ENCODE results near the gene MUCL3.
A peak's percentile ranks its signal among the peaks of the same experiment; 100 is the strongest.
"Not testable (repeated sequence)": the region's sequence is repeated elsewhere in the genome, so short reads cannot be mapped to it uniquely, and the experiment has no call there.

Gene MUCL3

DNA sequence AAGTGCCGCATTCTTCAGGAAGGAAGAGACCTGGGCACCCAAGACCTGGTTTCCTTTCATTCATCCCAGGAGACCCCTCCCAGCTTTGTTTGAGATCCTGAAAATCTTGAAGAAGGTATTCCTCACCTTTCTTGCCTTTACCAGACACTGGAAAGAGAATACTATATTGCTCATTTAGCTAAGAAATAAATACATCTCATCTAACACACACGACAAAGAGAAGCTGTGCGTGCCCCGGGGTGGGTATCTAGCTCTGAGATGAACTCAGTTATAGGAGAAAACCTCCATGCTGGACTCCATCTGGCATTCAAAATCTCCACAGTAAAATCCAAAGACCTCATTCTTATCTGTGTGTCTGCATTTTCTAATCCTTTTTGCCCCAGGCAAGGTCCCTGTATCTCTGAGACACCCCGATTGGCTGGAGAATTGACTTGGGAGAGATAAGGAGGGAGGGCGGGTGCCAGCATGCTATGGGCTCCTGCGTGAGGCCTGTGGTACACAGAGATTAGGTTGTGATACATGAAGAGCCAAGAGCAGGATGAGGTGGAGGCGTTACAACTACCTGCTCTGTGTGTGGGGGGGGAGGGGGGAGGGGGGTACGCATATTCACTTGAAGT, 47.5 kb downstream of the MUCL3 start:
- no peak overlapping the region for H3K4me3 ChIP-seq (ENCODE audit: low read depth, low read length)
- no peaks in the 10 kb centered on the region for H3K9me3 ChIP-seq (ENCODE audit: control insufficient read depth, low read length)
- no peaks in the 10 kb centered on the region for H3K27me3 ChIP-seq (ENCODE audit: control insufficient read depth, insufficient read depth, low read length)
- TF ChIP-seq CTCF (IDR thresholded peaks at IDR 0.05), result no peak
- H3K79me2 ChIP-seq, result no peaks in the 10 kb centered on the region
- no peaks in the 10 kb centered on the region for H3K36me3 ChIP-seq (ENCODE audit: control insufficient read depth, insufficient read depth, low read length)
- no peak overlapping the region for H3K4me2 ChIP-seq (ENCODE audit: low read length)
- H3K27ac ChIP-seq, result no peak overlapping the region
- no peak overlapping the region for H3K9ac ChIP-seq
- H3K4me1 ChIP-seq, result no peaks in the 10 kb centered on the region
- H2AFZ ChIP-seq, result peak overlapping the region; percentile 22

DNA sequence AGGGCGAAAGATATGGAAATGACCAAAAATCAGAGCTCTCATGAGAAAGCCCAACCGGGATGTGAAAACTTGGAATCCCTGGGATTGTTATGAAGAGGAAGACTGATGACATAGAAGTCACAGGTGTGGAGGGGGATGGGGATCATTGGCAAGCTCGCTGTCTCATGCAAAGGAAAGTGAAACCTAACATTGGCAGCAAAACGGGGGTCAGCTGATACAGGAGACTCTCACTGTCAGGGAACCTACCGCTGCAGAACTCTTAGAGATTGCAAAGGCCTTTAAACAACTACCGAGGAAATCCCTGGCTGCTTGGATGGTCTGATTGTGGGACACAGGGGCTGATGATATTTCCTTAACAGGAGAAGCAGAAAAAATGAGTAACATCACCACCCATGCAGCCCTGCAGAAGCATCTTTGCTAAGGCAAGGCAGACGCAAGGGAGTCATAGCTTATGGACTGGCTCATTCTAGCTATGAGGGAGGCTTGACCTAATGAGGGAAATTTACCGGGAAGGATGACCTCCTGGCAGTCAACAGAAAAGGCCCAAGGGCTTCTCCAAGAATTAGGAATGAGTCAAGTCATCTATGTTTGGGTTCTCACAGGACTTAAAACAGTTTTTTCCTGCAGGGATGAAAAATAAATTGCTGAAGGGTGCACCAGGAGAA, 49.8 kb downstream of the MUCL3 start:
- no peak overlapping the region for H3K9ac ChIP-seq
- H3K27ac ChIP-seq, result no peak overlapping the region
- H3K4me2 ChIP-seq (ENCODE audit: low read length), result no peak overlapping the region
- no peak overlapping the region for H2AFZ ChIP-seq
- no peaks in the 10 kb centered on the region for H3K79me2 ChIP-seq
- no peaks in the 10 kb centered on the region for H3K27me3 ChIP-seq (ENCODE audit: control insufficient read depth, insufficient read depth, low read length)
- H3K9me3 ChIP-seq (ENCODE audit: control insufficient read depth, low read length), result no peaks in the 10 kb centered on the region
- H3K36me3 ChIP-seq (ENCODE audit: control insufficient read depth, insufficient read depth, low read length), result no peaks in the 10 kb centered on the region
- H3K4me3 ChIP-seq (ENCODE audit: low read depth, low read length), result no peak overlapping the region
- H3K4me1 ChIP-seq, result no peaks in the 10 kb centered on the region
- TF ChIP-seq CTCF (IDR thresholded peaks at IDR 0.05), result no peak

GRCh38 chr6:30991891-30992290, 51.1 kb downstream of the MUCL3 start:
- Histone ChIP-seq H3K9me3 (ENCODE audit: control insufficient read depth, low read length) (no peaks in the 10 kb centered on the region), H3K27ac (no peak overlapping the region), H3K4me2 (ENCODE audit: low read length) (no peak overlapping the region), H3K9ac (no peak overlapping the region), H3K79me2 (no peaks in the 10 kb centered on the region), H3K4me3 (ENCODE audit: low read depth, low read length) (no peak overlapping the region), H3K36me3 (ENCODE audit: control insufficient read depth, insufficient read depth, low read length) (no peaks in the 10 kb centered on the region), H3K4me1 (no peaks in the 10 kb centered on the region), H2AFZ (no peak overlapping the region), H3K27me3 (ENCODE audit: control insufficient read depth, insufficient read depth, low read length) (no peaks in the 10 kb centered on the region)
- no peak for TF ChIP-seq CTCF (IDR thresholded peaks at IDR 0.05)

- no peak overlapping the region for H2AFZ ChIP-seq
- H3K79me2 ChIP-seq, result no peaks in the 10 kb centered on the region
- H3K4me1 ChIP-seq, result no peaks in the 10 kb centered on the region
- H3K4me3 ChIP-seq (ENCODE audit: low read depth, low read length), result no peak overlapping the region
- H3K9ac ChIP-seq, result no peak overlapping the region
- TF ChIP-seq CTCF (IDR thresholded peaks at IDR 0.05), result no peak
- no peaks in the 10 kb centered on the region for H3K36me3 ChIP-seq (ENCODE audit: control insufficient read depth, insufficient read depth, low read length)
- no peaks in the 10 kb centered on the region for H3K27me3 ChIP-seq (ENCODE audit: control insufficient read depth, insufficient read depth, low read length)
- no peak overlapping the region for H3K4me2 ChIP-seq (ENCODE audit: low read length)
- no peak overlapping the region for H3K27ac ChIP-seq
- H3K9me3 ChIP-seq (ENCODE audit: control insufficient read depth, low read length), result no peaks in the 10 kb centered on the region
Measured at GRCh38 chr6:30997301-30997700, 56.5 kb downstream of the MUCL3 start.

- Histone ChIP-seq H3K4me1 (no peaks in the 10 kb centered on the region), H3K4me2 (ENCODE audit: low read length) (no peak overlapping the region), H3K9ac (no peak overlapping the region), H2AFZ (no peak overlapping the region), H3K36me3 (ENCODE audit: control insufficient read depth, insufficient read depth, low read length) (no peaks in the 10 kb centered on the region), H3K4me3 (ENCODE audit: low read depth, low read length) (no peak overlapping the region), H3K27ac (no peak overlapping the region), H3K9me3 (ENCODE audit: control insufficient read depth, low read length) (no peaks in the 10 kb centered on the region), H3K27me3 (ENCODE audit: control insufficient read depth, insufficient read depth, low read length) (no peaks in the 10 kb centered on the region), H3K79me2 (no peaks in the 10 kb centered on the region)
- TF ChIP-seq CTCF (IDR thresholded peaks at IDR 0.05), result no peak
Measured at GRCh38 chr6:30998785-30999184, 58.0 kb downstream of the MUCL3 start.

GRCh38 chr6:31000067-31000860, 59.5 kb downstream of the MUCL3 start:
- not testable (repeated sequence) for H3K9ac ChIP-seq

More at GRCh38 chr6:31000067-31000860, 59.5 kb downstream of the MUCL3 start:
- not testable (repeated sequence) for H3K79me2 ChIP-seq; H2AFZ ChIP-seq; H3K4me3 ChIP-seq (ENCODE audit: low read depth, low read length); H3K4me2 ChIP-seq (ENCODE audit: low read length); H3K36me3 ChIP-seq (ENCODE audit: control insufficient read depth, insufficient read depth, low read length); H3K9me3 ChIP-seq (ENCODE audit: control insufficient read depth, low read length); H3K27me3 ChIP-seq (ENCODE audit: control insufficient read depth, insufficient read depth, low read length); H3K4me1 ChIP-seq; H3K27ac ChIP-seq
